Testis (tissue), 3 donors: Measurements from ENCODE around the gene TMEM212. TPM values are rescaled to one million over a fixed set of nuclear protein-coding genes. Genes with fewer than 3 reads are reported as not detected.

Source experiments
- DNase-seq: peaks from one replicate; pipeline ENCODE4 v3.0.0-alpha.2; 2019
- H3K27ac ChIP-seq, 2 donors: fragments of 200-600 bp; sonication (generic); one replicate each; pipeline ENCODE4 v1.5.1; 2019
- H3K27me3 ChIP-seq: fragments of 200-600 bp; sonication (generic); one replicate; pipeline ENCODE4 v1.5.1; 2019
- H3K36me3 ChIP-seq: fragments of 200-600 bp; sonication (generic); one replicate; pipeline ENCODE4 v1.5.1; 2017; ENCODE audit warnings: low read depth; ENCODE audit errors: missing control alignments
- H3K4me1 ChIP-seq: fragments of 200-600 bp; sonication (generic); one replicate; pipeline ENCODE4 v1.5.1; 2019
- H3K4me3 ChIP-seq, 2 donors: fragments of 200-600 bp; sonication (generic); one replicate each; pipeline ENCODE4 v1.5.1; 2017 to 2019
- H3K9me3 ChIP-seq: fragments of 200-600 bp; sonication (generic); one replicate; pipeline ENCODE4 v1.5.1; 2017
- CTCF ChIP-seq, 3 experiments: fragments of 450-650 bp in 2 of 3; fragments of 200-600 bp in 1 of 3; sonication (generic) in 1 of 3; IDR thresholded peaks; one replicate each; pipeline ENCODE4 v1.5.1; 2016 to 2019; ENCODE audit warnings: antibody characterized with exemption in 3 of 3, mild to moderate bottlenecking in 2 of 3, moderate library complexity in 1 of 3
- POLR2A ChIP-seq: fragments of 450-650 bp; IDR thresholded peaks from one replicate; pipeline ENCODE4 v1.6.1; 2017; ENCODE audit warnings: antibody characterized with exemption, mild to moderate bottlenecking, moderate library complexity
- WGBS, 2 donors: methylation state at CpG; one replicate each; pipeline ENCODE4 v1.1.5; 2018; 5-methylcytosine and 5-hydroxymethylcytosine counted together
- intact Hi-C: fragments of 100-400 bp; cut with DNase I; formaldehyde crosslinking; loops from one replicate; pipeline ENCODE4 v1.15.1; 2023; ENCODE audit warnings: low total_unique reads
- polyA plus RNA-seq: library from polyadenylated mRNA; stranded (reverse); fragments of 350-450 nt; fragmentation: Illumina TruSeq; extraction: RNeasy Lipid Tissue Mini Kit (QIAGEN cat#74804); gene quantifications from one replicate; pipeline ENCODE4 v1.2.3, GENCODE V29; 2014; ENCODE audit warnings: low read depth, low replicate concordance; ENCODE audit not compliant: insufficient read depth
- total RNA-seq, 2 donors: library from RNA; depleted of rRNA; stranded (reverse); fragments of >200 nt; gene quantifications; one replicate each; pipeline ENCODE4 v1.2.3, GENCODE V29; 2016

Gene TMEM212
- total and polyA plus RNA-seq, 3 donors from 2014 or later: 1.8 to 4.3 (median 2.5) TPM

DNA sequence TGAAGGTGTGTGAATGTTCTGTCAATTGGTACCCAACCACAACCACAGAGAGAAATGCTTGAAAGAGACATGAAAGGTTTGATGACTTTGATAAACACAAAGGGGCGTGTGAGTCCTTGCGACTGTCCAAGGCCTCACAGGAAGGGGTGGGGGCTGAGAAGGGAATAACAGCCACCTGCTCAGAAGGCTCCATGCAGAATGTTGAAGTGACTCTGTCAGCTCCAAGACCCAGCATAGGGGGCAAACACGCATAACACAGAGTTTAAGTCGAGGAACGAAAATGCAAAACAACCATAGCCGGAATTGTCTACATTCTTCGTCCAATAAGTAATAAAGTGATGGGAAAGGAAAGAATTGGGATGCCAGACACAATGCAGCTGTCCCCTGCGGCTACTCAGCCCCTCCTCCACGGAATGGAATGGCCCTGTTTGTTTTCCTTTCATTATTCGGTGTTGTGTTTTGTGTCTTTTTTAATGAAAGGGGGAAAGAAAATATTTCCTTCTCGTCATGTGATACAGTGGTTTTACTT is 19.9 kb downstream of the TMEM212 start:
- DNase-seq: peak; percentile 32
- TF ChIP-seq CTCF (IDR thresholded peaks at IDR 0.05) (no peak), POLR2A (no peak)
- H3K4me3 ChIP-seq: no peak overlapping the region
- no peaks in the 10 kb centered on the region for H3K9me3 ChIP-seq
- H3K4me1 ChIP-seq: no peaks in the 10 kb centered on the region
- H3K27ac ChIP-seq: no peak overlapping the region
- H3K27me3 ChIP-seq: no peaks in the 10 kb centered on the region
- 49 to 50% methylated on average over 11 of the region's 11 CpGs for WGBS, 2 donors
- intact Hi-C loops: no loop called here
- H3K36me3 ChIP-seq: no peaks in the 10 kb centered on the region

- Histone ChIP-seq H3K4me3 (no peak overlapping the region), H3K4me1 (no peaks in the 10 kb centered on the region), H3K36me3 (no peaks in the 10 kb centered on the region), H3K27me3 (no peaks in the 10 kb centered on the region), H3K9me3 (no peaks in the 10 kb centered on the region), H3K27ac (no peak overlapping the region)
- TF ChIP-seq CTCF (IDR thresholded peaks at IDR 0.05) (no peak), POLR2A (no peak)
- DNase-seq: no peak
- 80 to 90% methylated on average over 3 of the region's 3 CpGs for WGBS, 2 donors
- intact Hi-C loops: no loop called here
Measured at GRCh38 chr3:171863920-171864319, 20.8 kb downstream of the TMEM212 start.

GRCh38 chr3:171865191-171865865 is 22.2 kb downstream of the TMEM212 start:
- no peak for DNase-seq
- no peaks in the 10 kb centered on the region for H3K4me1 ChIP-seq
- WGBS, 2 donors: 84 to 88% methylated on average over 5 of the region's 5 CpGs
- no peaks in the 10 kb centered on the region for H3K36me3 ChIP-seq
- H3K9me3 ChIP-seq: no peaks in the 10 kb centered on the region
- no peak overlapping the region for H3K27ac ChIP-seq
- H3K4me3 ChIP-seq: no peak overlapping the region
- intact Hi-C loops: no loop called here
- H3K27me3 ChIP-seq: no peaks in the 10 kb centered on the region
- TF ChIP-seq CTCF (IDR thresholded peaks at IDR 0.05): no peak
- no peak for TF ChIP-seq POLR2A

DNA sequence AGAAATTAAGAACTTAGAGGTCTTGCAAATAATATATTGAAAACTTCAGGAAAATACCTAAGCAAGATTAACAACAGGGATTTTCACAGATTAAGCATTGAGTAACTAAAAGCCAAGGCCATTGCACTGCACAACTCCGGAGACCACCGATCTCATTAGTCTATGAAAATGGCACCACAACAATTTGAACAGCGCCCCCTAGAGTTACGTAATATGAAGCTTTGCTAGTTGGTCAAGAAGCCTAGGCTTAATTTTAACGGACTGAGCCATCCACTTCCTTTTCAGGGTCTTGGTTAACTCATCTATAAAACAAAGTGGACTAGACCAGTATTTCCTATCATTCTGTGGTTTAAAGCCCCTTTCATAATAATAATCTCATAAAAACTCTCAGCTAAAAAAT is 24.8 kb downstream of the TMEM212 start:
- DNase-seq: peak; percentile 43
- no peaks in the 10 kb centered on the region for H3K4me1 ChIP-seq
- 68 to 72% methylated on average over 5 of the region's 5 CpGs for WGBS, 2 donors

More for the DNA sequence above, 24.8 kb downstream of the TMEM212 start:
- Histone ChIP-seq H3K36me3 (no peaks in the 10 kb centered on the region), H3K27me3 (no peaks in the 10 kb centered on the region), H3K27ac (no peak overlapping the region), H3K4me3 (no peak overlapping the region), H3K9me3 (no peaks in the 10 kb centered on the region)
- intact Hi-C loops: no loop called here
- no peak for TF ChIP-seq POLR2A
- peak; percentile 12 to 63 (median 42) for TF ChIP-seq CTCF (IDR thresholded peaks at IDR 0.05)
